ENCODE measurements around the gene TNIP1.

The TNIP1 gene

DNA sequence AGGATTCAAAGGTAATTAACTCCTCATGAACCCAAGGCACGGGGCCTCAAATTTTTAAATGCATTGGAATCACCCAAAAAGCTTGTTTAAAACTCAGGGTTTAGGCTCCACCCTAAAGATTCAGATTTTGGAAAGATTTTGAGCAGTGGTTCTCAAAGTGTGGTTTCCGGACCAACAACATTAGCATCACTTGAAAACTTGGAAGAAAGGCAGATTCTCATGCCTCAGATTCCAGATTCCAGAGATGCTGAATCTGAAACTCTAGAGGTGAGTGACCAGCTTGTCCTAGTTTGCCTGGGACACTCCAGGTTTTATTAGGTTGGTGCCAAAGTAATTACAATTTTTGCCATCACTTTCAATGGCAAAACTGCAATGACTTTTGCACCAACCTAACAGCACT is 24.7 kb upstream of the TNIP1 start:
- no peak for DNase-seq

DNA sequence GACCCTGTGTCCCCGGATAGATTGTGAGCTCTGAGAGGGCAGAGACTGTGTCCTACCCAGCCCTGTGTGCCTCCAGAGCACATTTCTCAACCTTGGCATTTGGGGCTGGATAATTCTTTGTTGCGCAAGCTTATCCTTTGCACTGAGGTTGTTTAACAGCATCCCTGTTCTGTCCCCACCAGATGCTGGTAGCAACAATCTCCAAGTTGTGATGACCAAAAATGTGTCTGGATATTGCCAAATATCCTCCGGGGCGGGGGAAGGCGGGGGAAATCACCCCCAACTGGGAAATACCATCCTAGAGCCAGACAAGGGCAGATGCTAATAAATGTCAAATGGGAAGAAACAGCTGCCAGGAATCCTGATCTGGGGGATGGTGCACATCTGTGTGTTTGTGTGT is 24.0 kb upstream of the TNIP1 start:
- no peak for DNase-seq

DNA sequence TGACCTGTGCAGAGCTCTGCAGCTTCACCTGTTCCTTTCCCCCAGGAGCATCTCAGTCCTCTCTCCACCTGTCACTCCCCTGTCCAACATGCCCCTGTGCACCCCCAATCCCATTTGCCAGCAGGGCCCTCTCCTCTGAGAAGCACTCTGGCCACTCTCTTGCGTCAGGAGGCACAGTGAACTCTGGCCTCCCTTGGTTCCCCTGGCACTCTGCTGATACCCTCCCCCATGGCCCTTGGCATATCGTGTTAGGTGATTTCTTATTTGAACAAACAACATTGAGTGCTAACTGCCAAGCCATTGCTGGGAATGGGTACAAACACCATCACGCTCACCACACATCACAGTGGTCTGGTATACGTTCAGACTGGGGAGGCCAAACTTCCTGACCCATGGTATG is 20.9 kb upstream of the TNIP1 start:
- DNase-seq = no peak

DNA sequence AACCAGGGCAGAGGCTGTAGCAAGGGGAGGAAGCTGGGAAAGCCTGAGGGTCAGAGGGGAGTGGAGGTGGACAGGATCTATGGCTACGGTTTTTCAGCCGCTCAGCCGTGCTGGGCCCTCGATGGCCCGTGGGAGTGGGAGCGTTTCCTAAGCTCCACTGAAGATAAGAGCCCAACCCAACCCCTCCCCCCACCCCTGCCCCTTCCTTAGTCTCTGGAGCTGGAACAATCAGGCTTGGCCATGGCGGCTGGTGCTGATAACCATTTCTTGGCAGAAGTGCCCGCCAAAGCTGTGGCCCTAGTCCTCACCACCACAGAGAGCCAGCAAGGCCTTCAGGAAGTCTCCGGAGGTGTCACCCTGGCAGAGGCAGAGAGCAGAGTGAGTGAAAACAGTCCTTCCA is 20.3 kb upstream of the TNIP1 start:
- DNase-seq = no peak

DNA sequence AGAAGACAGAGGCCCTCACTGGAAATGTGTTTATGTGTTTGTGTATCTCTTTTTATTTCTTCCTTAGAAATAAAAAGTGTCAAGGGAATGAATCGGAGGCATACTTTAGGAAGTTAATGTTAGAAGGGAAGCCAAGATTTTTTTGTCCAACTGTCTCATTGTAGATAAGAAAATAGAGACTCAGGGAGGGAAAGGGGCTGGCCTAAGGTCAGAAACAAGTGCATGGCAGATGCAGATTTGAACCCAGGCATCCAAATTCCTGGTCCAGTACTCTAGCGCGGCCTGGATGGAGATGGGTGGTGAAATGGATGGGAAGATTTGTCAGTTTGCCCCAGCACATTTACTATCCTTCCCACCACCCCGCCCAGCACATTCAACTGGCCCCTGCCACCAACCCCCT is 19.8 kb upstream of the TNIP1 start:
- DNase-seq = no peak

DNA sequence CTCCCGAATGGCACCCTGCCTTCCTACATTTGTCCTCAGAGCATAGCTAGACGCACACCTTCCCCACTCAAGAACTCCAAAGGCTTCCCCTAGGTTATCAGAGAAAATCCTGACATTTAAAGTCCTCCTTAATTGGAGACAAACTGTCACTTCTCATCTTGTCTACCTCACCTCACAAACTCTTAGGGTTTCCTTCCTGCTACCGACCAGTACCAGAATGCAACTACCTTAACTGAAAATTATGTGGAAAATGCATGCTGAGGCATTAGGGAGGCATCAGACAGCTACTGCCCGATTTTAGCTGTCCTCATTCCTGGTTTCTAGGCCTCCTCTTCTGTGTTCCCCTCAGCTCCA is 17.9 kb upstream of the TNIP1 start:
- DNase-seq = no peak

DNA sequence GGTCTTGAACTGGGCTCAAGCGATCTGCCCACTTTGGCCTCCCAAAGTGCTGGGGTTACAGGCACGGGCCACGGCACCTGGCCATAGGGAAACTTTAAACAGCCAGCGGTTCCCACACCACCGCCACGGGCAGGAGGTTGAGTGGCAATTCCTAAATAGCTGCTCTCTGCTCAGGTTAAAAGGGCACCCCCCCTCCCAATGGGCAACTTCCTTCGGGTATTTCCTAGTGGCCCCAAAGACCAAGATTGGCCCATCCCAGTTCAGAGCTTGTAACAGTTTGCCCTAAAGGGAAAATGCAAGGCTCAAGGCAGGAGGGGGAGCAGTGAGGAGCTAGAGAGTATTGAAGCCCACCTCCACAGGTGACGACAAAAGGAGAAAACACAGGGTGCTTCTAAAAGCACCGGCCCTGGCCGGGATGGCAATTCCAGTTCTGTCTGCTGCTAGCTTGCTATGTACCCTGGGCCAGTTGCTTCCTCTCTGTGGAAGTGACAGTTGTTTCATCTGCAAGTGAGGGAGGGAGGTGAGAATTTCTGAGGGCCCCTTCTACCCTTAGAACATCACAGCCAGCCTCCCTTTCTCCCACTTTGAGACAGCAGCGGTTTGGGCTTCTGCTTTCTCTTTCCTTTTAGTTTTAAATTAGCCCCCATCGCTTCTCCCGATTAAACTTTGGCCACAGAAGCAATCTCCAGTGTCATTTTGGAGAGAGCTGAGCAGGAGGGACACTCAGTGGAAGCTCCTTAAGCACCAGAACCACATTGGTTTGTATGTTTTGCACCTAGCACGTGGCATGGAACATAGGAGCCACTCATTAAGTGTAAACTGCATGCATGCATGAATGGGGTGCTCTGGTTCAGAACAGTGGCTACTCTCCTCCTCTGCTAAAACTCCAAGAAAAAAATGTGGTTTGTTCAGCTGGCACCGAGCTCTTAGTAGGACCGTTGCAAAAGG is 17.3 kb upstream of the TNIP1 start:
- DNase-seq = no peak

DNA sequence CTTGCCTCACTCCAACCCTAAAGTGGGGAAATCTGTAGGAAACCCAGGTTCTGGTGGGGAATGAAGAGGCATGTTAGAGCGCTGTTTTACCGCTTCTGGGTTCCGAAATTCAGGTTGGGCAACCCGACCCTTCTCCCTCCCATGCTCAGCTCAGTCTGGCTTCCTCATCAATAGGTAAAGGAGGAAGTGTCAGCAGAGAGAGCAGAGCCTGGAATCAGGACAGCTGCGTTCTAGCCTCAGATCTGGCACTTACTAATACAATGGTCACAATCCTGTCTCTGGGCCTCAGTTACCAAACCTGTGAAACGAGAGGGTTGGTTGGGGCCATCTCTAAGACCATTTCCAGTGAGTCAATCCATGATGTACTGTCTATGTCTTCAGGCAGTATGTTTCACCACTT is 16.2 kb upstream of the TNIP1 start:
- no peak for DNase-seq

DNA sequence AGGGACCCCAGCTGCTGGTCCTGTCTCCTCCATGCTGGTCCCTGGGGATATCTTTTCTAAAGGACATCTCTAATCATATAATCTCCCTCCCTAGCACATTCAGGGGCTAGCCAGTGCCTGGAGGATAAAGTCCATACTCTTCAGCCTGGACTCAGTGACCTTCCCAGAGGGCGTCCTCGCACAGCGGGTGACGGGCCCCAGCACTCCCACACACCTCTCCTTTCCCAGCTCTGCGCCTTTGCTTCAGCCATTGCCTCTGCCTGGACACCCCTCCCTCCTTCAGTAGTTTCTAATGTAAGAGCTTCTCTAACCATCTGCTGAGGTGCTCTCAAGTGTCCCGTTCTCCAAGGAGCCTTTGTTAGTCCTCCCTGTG is 15.2 kb upstream of the TNIP1 start:
- DNase-seq = no peak

DNA sequence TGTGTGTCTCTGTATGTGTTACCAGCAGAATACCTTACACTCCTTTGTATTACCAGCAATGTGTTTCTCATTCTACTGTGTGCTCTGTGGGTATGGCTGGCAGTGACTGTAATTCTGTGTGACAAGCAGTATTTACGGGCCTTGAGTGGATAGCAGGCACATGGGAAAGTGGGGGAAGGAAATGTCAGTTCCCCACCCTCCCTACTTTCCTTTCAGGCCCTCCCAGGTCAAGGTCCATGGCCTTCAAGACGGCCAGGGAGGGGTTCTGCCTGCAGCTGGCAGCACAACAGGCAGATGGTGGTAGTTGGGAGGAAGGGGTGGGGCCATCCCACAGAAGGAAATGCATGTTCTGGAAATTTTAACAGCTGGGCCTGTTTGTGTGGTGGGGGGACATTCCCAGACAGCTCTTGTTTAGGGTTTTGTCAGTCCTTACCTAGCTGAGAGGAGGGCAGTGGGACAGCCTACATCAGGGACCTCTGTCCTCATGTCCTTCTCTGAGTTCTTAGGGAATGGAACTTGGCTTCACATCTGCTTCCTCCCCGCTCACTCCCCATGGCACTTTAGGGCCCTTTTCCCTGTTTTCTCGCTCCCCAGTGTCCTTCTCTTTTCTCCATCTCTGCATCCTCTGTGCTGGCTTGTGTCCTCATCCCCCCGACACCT is 14.6 kb upstream of the TNIP1 start:
- DNase-seq = no peak

DNA sequence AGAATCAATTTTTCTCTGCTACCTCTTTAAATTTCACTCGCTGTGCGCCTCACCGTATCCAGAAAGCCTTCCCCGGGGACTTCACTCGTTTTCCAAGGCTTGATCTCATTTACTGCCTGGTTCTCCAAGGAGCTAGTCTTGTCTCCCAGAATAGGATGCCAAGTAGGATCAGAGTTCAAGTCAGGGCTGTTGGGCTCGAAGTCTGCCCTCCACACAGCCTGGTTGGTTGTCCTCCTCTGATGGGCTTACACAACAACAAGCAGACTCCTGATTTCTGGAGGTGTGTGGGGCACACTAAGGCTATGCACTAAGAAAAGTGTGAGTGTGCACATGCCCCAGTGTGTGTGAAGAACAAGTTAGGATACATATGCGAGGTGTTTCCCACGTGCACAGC is 14.0 kb upstream of the TNIP1 start:
- DNase-seq = no peak

DNA sequence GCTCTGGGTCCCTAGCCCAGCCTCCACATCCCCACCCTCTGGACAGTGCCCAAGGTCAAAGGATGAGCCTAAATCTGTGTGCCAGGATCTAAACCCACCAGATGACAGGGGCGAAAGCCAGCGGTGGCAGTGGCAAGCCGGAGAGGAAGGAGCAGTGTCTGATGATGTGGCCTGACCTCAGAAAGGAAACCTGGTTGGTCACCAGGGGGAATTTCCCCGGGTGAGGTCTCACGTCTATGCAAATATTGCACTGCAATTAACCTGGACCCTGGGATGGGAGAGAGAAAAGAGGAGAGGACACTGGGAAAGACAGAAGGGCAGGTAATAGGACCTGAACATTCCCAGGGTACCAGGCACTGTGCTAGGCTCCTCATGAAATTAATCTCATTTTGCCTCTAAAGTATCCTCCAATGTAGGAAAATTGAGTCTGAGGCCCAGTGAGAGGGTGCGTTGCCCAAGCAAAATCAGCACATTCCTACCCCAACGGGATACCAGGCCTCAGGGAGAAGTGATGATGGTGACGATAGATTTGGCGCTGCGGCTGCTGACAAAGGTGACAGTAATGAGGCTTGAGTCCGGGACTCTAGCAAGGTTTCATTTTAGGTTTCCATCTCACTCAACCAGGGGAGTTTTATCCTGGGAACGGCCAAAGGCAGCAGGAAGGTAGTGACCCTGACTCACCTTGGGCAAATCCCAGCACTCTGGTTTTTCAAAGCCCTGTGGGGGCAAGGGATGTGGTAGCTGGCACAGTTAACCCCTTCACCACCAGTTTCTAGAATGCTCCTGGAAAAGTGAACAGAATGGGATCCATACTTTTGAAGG is 13.4 kb upstream of the TNIP1 start:
- peak; percentile 46 for DNase-seq

DNA sequence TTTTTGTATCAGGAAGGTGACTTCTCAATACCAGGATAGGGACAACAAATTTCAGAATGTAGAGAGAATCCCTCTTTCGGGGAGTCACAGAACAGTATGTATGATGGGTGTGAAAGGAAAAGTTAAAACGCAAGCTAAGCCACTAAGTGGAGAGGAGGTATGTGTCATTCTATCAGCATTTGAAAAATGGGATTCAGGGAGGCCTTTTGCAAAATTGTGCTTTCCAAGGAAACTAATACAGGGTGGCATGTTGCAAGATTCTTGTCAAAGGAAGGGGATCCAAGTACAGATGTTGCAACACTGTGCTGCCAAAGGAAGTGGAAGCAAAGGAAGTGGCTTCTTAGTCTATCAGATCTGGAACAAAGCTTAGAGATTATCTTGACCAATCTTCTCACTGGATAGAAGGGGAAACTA is 12.6 kb upstream of the TNIP1 start:
- DNase-seq = no peak

DNA sequence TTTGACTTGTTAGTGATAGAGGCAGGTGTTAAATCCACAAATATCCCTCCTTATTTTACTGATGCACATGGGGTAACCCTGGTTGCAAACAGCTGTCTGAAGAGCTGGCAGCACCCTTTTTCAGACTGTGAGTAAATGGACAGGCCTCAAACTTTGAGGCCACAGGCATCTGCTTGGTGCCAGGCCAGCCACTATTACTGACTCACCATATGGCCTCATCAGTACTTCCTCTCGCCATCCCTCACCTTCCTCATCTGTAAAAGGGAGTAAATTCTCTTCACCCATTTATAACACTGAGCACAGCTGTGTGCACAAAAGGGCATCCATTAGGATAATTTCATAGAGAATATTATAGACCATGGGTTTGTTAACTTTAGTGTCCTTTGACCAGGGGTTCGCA is 11.9 kb upstream of the TNIP1 start:
- DNase-seq = no peak

DNA sequence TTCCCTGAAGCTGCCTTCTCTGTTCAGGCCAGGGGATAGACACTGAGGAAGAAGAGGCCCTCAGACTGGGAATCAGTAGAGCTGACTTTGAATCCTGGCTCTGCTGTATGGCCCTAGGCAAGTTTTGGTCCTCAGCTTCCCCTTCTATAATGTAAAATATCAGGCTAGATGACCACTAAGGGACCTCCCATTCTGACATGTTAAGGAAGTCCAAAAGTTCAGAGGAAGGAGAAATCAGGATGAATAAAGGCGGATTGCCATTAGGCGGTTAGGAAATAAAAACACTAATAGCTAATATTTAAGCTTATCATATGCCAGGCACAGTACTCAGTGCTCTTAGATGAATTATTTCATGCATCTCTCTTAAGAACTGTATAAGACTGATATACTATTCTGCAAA is 8.9 kb upstream of the TNIP1 start:
- DNase-seq = no peak

DNA sequence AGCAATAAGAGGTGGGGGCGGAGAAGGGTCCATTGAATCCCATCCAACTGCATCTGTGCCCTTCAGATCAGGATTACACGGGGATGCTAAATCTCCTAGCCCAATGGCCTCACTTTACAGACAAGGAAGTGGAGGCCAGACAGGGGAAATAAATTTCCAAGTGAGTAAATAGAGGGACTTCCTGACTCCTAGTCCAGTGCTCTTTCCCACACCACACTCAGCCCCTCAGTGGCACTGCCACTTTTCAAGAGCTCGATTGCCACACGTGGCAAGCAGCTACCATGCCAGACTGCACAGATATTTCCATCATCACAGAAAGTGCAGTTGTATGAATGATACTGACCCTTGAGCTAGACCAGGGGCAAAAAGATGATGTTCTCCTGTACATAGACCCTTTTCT is 8.2 kb upstream of the TNIP1 start:
- DNase-seq = no peak

DNA sequence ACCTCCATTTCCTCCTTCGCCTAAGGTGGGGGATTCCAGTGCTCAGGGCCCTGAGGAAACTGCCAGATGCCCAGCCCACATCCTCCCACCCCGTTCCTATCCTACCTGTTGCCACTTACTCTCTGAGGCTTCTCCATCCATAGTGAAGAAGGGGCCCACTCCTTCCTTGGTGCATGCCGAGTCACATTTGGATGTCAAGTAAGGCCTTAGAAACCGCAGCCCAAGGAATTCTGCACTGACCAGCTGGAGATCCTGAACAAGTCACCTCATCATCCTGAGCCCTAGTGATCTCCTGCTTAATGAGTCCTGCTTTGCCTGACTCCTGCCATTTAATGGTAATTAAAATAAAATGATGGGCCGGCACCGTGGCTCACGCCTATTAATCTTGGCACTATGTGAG is 6.7 kb upstream of the TNIP1 start:
- DNase-seq = no peak

DNA sequence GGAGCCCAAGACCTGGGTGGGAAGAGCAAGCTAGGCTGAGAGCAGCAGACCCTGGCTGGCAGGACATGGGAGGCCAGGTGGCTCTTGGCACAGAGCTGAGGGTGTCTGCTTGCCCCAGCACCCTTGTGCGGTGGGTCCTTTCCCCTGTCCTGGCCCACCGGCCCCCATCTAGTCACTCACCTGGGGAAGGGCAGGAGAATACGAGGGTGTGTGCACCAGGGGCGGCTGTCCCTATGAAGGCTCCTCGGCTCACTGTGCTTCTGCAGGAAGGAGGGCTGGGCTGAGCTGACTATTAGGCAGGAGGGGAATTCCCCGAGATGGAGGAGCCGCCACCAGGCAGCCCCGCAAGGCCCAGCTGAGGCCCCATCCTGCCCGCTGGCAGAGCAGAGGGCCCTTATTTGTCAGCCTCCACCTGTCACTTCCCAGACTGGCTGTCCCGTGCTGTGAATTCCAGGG is 6.1 kb upstream of the TNIP1 start:
- DNase-seq = peak; percentile 67

DNA sequence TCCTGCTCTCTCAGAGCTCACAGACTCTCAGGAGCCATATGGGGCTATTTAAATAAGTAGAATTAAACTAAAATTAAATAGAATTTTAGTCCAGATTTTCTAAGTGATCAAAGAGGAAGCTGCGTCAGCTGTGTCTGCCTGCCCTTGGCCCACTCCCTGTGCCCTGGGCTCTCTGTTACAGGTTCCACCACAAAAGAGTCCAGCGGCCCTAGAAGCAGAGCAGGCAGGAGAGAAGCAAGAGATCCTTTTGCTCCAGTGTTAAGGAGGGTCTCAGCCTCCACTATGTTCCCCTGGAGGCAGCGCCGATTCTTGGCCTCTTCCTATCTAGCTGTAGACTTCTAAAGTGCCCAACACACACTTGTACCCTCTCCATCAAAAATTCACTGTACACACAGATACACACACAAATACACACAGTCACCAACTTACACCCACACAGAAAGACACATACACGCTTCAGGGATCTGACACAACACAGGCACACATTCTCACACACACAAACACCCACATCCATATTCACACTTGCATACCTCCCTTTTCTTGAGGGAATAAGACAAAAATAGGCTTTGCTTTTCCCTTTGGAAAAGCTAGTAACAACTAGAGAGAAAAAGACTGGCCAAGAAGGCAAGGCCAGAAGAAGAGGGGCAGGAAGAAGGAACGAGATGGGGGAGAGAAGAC is 5.5 kb upstream of the TNIP1 start:
- no peak for DNase-seq

DNA sequence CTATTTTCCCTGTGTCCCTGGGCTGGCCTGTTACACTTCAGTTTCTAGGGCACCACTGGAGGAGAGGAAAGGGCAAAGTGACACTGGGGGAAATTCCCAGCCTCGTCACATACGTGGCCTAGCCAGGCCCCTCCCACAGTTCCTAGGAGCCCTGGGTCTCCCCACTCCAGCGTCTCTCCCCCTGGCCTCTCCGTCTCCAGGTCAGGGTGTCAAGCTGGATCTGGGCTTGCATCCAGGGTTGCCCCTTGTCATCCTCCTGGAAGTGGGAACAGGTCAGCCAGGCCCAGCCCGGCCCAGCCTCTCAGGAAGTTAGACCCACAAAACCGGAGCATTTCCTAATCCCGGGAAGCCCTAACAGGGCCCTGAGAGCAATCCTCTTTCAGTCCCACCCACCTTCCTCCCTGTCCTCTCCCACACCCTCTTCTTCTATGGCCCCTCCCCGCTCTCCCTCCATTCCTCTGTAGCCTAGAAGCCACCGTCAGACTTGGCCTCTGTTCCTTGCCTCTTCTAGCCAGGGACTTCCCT is 4.7 kb upstream of the TNIP1 start:
- DNase-seq = peak; percentile 53

DNA sequence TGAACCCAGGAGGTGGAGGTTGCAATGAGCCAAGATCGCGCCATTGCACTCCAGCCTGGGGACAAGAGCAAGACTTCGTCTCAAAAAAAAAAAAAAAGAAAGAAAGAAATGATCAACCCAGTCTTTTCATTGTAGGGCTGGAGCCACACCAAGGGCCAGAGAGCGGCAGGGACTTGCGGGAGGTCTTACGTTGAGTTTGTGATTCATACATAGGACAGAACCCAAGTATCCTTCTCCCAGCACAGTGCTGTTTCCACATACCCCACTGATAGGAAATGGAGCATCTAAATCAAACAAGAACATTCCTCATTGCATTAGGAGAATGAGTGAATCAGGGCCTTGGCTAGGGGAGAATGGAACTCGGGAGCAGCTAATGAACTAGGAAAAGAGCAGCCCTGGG is 3.5 kb upstream of the TNIP1 start:
- no peak for DNase-seq

DNA sequence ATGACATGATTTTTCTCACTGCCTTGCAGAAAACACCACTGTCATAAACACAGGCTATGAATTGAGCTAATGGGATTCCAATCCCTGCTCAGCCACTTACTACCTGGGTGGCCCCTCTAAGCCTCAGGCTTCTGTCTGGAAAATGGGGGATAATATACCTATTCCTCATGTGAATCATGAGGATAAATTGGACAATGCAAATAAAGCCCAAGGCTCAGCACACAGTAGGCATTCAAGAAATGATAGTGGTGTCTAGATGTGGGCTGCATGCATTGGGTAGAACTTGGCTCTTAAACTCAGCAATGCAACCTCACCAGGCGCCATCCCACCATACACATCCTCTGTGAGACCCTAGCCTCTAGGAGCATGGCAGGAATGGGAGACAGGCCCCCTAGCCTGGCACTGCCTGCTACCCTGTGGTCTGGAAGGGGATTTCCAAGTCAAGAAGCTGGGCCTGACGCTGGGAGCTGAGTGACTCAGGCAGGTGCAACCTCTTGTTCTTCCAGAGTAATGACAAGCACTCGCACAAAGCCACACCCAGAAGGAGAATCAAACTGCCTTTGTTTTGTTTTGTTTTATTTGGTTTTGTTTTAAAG is 2.3 kb upstream of the TNIP1 start:
- peak; percentile 61 for DNase-seq

All from T-helper 9 cell (primary cell).